ENCODE measurements around the gene ARHGAP22.

- TF ChIP-seq CTCF (conservative IDR thresholded peaks at IDR 0.05; ENCODE audit: low read length) (no peak), EZH2phosphoT487 (IDR thresholded peaks at IDR 0.05; ENCODE audit: borderline replicate concordance, low read depth, low read length) (no peak)
Observed at GRCh38 chr10:48459270-48460150, 145.4 kb downstream of the ARHGAP22 start.

Data from OCI-LY7 (cell line).